ENCODE results near the gene ANKRD6.
"Not testable (repeated sequence)": the region's sequence is repeated elsewhere in the genome, so short reads cannot be mapped to it uniquely, and the experiment has no call there.

The ANKRD6 gene

GRCh38 chr6:89432875-89433251 lies at the start of gene ANKRD6:
Gene ANKRD6, plus strand, starts transcription at chr6:89433152. Its CDS starts 133,825 bp downstream, at chr6:89566977.
- DNase-seq (ENCODE audit: low read depth in 3 of 3), result peak; percentile 65 to 73 (median 69)

- DNase-seq (ENCODE audit: low read depth in 3 of 3), result no peak
Observed at GRCh38 chr6:89385156-89385667, 47.7 kb upstream of the ANKRD6 start.

GRCh38 chr6:89385846-89386245 lies 47.1 kb upstream of the ANKRD6 start:
- no peak for DNase-seq (ENCODE audit: low read depth in 3 of 3)

- DNase-seq (ENCODE audit: low read depth in 3 of 3), result no peak
Observed at GRCh38 chr6:89386917-89387491, 45.9 kb upstream of the ANKRD6 start.

- DNase-seq (ENCODE audit: low read depth in 3 of 3), result no peak
Observed at GRCh38 chr6:89387516-89388201, 45.3 kb upstream of the ANKRD6 start.

GRCh38 chr6:89388846-89389245 lies 44.1 kb upstream of the ANKRD6 start:
- DNase-seq (ENCODE audit: low read depth in 3 of 3), result no peak

- no peak for DNase-seq (ENCODE audit: low read depth in 3 of 3)
Observed at GRCh38 chr6:89392823-89393222, 40.1 kb upstream of the ANKRD6 start.

GRCh38 chr6:89393659-89394058 lies 39.3 kb upstream of the ANKRD6 start:
- no peak for DNase-seq (ENCODE audit: low read depth in 3 of 3)

GRCh38 chr6:89397884-89398283 lies 35.1 kb upstream of the ANKRD6 start:
- DNase-seq (ENCODE audit: low read depth in 3 of 3), result not testable (repeated sequence)

- no peak for DNase-seq (ENCODE audit: low read depth in 3 of 3)
Observed at GRCh38 chr6:89398762-89399525, 34.0 kb upstream of the ANKRD6 start.

GRCh38 chr6:89400050-89400449 lies 32.9 kb upstream of the ANKRD6 start:
- DNase-seq (ENCODE audit: low read depth in 3 of 3), result no peak

- no peak for DNase-seq (ENCODE audit: low read depth in 3 of 3)
Observed at GRCh38 chr6:89400912-89401399, 32.0 kb upstream of the ANKRD6 start.

- no peak for DNase-seq (ENCODE audit: low read depth in 3 of 3)
Observed at GRCh38 chr6:89402776-89403175, 30.2 kb upstream of the ANKRD6 start.

GRCh38 chr6:89404512-89404911 lies 28.4 kb upstream of the ANKRD6 start:
- DNase-seq (ENCODE audit: low read depth in 3 of 3), result no peak

GRCh38 chr6:89406141-89406540 lies 26.8 kb upstream of the ANKRD6 start:
- DNase-seq (ENCODE audit: low read depth in 3 of 3), result no peak

GRCh38 chr6:89409461-89410035 lies 23.4 kb upstream of the ANKRD6 start:
- DNase-seq (ENCODE audit: low read depth in 3 of 3), result no peak

GRCh38 chr6:89410231-89410761 lies 22.7 kb upstream of the ANKRD6 start:
- no peak for DNase-seq (ENCODE audit: low read depth in 3 of 3)

GRCh38 chr6:89410788-89411144 lies 22.2 kb upstream of the ANKRD6 start:
- no peak for DNase-seq (ENCODE audit: low read depth in 3 of 3)

GRCh38 chr6:89411145-89412070 lies 21.5 kb upstream of the ANKRD6 start:
- DNase-seq (ENCODE audit: low read depth in 3 of 3), result peak in 1 of 3 donors; percentile 29

- peak; percentile 27 to 44 (median 38) for DNase-seq (ENCODE audit: low read depth in 3 of 3)
Observed at GRCh38 chr6:89412071-89413005, 20.6 kb upstream of the ANKRD6 start, which contains the start of gene RRAGD. Gene RRAGD, minus strand, starts transcription at chr6:89412273. Its CDS starts 280 bp downstream, at chr6:89411993.

Measured in stimulated activated CD4-positive, alpha-beta T cell treated with anti-CD3 and anti-CD28 coated beads, TNF-alpha, amount 100 ng/mL, for 48 hours (primary cell).